Thyroid gland (tissue), 4 donors: Measurements from ENCODE around the gene SORCS2.

ENCODE experiments used
- CTCF ChIP-seq, 6 experiments: fragments of 200-600 bp in 3 of 6; fragments of 450-650 bp in 3 of 6; sonication (generic) in 3 of 6; IDR thresholded peaks; one replicate each; pipeline ENCODE4 v1.5.1; 2016 to 2019; ENCODE audit warnings: antibody characterized with exemption in 6 of 6, mild to moderate bottlenecking in 2 of 6, inconsistent platforms in 1 of 6, moderate library complexity in 1 of 6
- POLR2A ChIP-seq, 2 donors: fragments of 450-650 bp; IDR thresholded peaks; one replicate each; pipeline ENCODE4 v1.6.1; 2017; ENCODE audit warnings: antibody characterized with exemption in 2 of 2, mild to moderate bottlenecking in 2 of 2, moderate library complexity in 1 of 2

GRCh38 chr4:7377223-7377865, 185.0 kb downstream of the SORCS2 start:
- no peak for TF ChIP-seq POLR2A (IDR thresholded peaks at IDR 0.05)
- no peak for TF ChIP-seq CTCF (IDR thresholded peaks at IDR 0.05)
